ENCODE data around the gene CCDC112.
A peak's percentile ranks its signal among the peaks of the same experiment; 100 is the strongest.

The CCDC112 gene

GRCh38 chr5:115291397-115291796 lies 5.1 kb downstream of the CCDC112 start:
- Histone ChIP-seq H3K27me3 (ENCODE audit: control insufficient read depth in 3 of 3, insufficient read depth in 3 of 3, low read depth in 1 of 3, low read length in 3 of 3) (no peaks in the 10 kb centered on the region), H2AFZ (ENCODE audit: low read length) (no peak overlapping the region), H3K27ac (replicated peaks; ENCODE audit: low read length) (no peak overlapping the region), H3K9ac (ENCODE audit: low read depth, low read length, poor library complexity) (no peak overlapping the region), H3K4me2 (ENCODE audit: insufficient read depth, low read length, poor library complexity, severe bottlenecking) (no peak overlapping the region), H3K4me3 (ENCODE audit: low read length in 2 of 2) (no peak overlapping the region), H3K23ac (ENCODE audit: low read depth, low read length, poor library complexity) (no peak overlapping the region), H4K8ac (ENCODE audit: low read depth, low read length) (no peak overlapping the region), H2BK120ac (ENCODE audit: low read depth, low read length) (no peak overlapping the region), H3K14ac (ENCODE audit: low read length) (no peak overlapping the region), H2BK5ac (ENCODE audit: low read length) (no peak overlapping the region), H3K9me3 (replicated peaks in 1 of 2; ENCODE audit: control insufficient read depth in 2 of 2, insufficient read depth in 1 of 2, low read depth in 1 of 2, low read length in 2 of 2) (peaks cover 6 to 23% of the 10 kb centered on the region in 2 donors), H3K36me3 (replicated peaks in 1 of 2; ENCODE audit: control insufficient read depth in 2 of 2, insufficient read depth in 2 of 2, low read length in 2 of 2) (peaks cover 0 to 3% of the 10 kb centered on the region in 2 donors), H3K79me1 (ENCODE audit: low read depth, low read length) (peaks cover 3% of the 10 kb centered on the region), H2AK5ac (ENCODE audit: low read depth, low read length) (no peak overlapping the region), H4K91ac (ENCODE audit: low read depth, low read length, poor library complexity) (no peak overlapping the region), H2BK12ac (ENCODE audit: low read length) (no peak overlapping the region), H3K4ac (ENCODE audit: low read length) (no peak overlapping the region), H2BK15ac (ENCODE audit: low read length) (no peak overlapping the region), H3K18ac (ENCODE audit: low read length) (no peak overlapping the region), H3K4me1 (ENCODE audit: control insufficient read depth in 2 of 2, insufficient read depth in 1 of 2, low read depth in 1 of 2, low read length in 2 of 2) (peaks cover 0 to 2% of the 10 kb centered on the region in 2 donors)
- no peak for DNase-seq (ENCODE audit: low spot score)

DNA sequence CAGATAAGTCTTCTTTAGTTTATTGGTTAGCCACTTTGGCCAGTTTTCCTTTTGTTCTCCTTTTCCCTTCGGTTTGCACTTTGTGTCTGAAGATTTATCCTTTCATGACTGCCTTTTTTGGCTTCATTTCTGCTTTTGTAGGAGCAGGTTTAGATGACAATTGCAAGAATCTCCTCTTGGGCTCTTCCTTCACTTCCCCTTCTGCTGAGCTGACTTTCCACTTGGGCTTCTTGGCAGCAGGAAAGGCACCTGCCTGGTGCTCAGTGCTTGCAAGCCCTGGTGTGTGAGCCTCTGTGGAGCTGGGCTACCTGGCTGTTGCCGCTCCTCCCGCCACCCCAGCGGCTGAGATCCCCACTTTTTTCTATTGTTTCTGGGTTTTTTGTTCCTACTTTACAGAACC lies 7.3 kb downstream of the CCDC112 start:
- H2BK5ac ChIP-seq (ENCODE audit: low read length) = no peak overlapping the region
- no peak overlapping the region for H3K4me2 ChIP-seq (ENCODE audit: insufficient read depth, low read length, poor library complexity, severe bottlenecking)
- no peak overlapping the region for H2AK5ac ChIP-seq (ENCODE audit: low read depth, low read length)
- H2AFZ ChIP-seq (ENCODE audit: low read length) = no peak overlapping the region
- no peak overlapping the region for H3K4ac ChIP-seq (ENCODE audit: low read length)
- no peak overlapping the region for H3K27ac ChIP-seq (replicated peaks; ENCODE audit: low read length)
- H3K9me3 ChIP-seq (replicated peaks in 1 of 2; ENCODE audit: control insufficient read depth in 2 of 2, insufficient read depth in 1 of 2, low read depth in 1 of 2, low read length in 2 of 2) = peaks cover 6 to 21% of the 10 kb centered on the region in 2 donors
- H3K18ac ChIP-seq (ENCODE audit: low read length) = no peak overlapping the region
- no CpG with 5 or more reads among the region's 4 CpGs for WGBS, 2 donors (ENCODE audit: extremely low coverage in 2 of 2, insufficient read length in 2 of 2, insufficient replicate concordance in 1 of 2)
- H2BK12ac ChIP-seq (ENCODE audit: low read length) = no peak overlapping the region
- H3K4me1 ChIP-seq (ENCODE audit: control insufficient read depth in 2 of 2, insufficient read depth in 1 of 2, low read depth in 1 of 2, low read length in 2 of 2) = peaks cover 0 to 2% of the 10 kb centered on the region in 2 donors
- no peaks in the 10 kb centered on the region for H3K79me1 ChIP-seq (ENCODE audit: low read depth, low read length)
- H3K23ac ChIP-seq (ENCODE audit: low read depth, low read length, poor library complexity) = no peak overlapping the region
- peak overlapping the region; percentile 63 for H3K14ac ChIP-seq (ENCODE audit: low read length)
- no peak overlapping the region for H2BK15ac ChIP-seq (ENCODE audit: low read length)
- no peaks in the 10 kb centered on the region for H3K27me3 ChIP-seq (ENCODE audit: control insufficient read depth in 3 of 3, insufficient read depth in 3 of 3, low read depth in 1 of 3, low read length in 3 of 3)
- H3K36me3 ChIP-seq (replicated peaks in 1 of 2; ENCODE audit: control insufficient read depth in 2 of 2, insufficient read depth in 2 of 2, low read length in 2 of 2) = peaks cover 0 to 3% of the 10 kb centered on the region in 2 donors
- H2BK120ac ChIP-seq (ENCODE audit: low read depth, low read length) = no peak overlapping the region
- H4K8ac ChIP-seq (ENCODE audit: low read depth, low read length) = no peak overlapping the region
- no peak overlapping the region for H3K9ac ChIP-seq (ENCODE audit: low read depth, low read length, poor library complexity)
- H4K91ac ChIP-seq (ENCODE audit: low read depth, low read length, poor library complexity) = no peak overlapping the region
- H3K4me3 ChIP-seq (ENCODE audit: low read length in 2 of 2) = no peak overlapping the region
- no peak for DNase-seq (ENCODE audit: low spot score)

DNA sequence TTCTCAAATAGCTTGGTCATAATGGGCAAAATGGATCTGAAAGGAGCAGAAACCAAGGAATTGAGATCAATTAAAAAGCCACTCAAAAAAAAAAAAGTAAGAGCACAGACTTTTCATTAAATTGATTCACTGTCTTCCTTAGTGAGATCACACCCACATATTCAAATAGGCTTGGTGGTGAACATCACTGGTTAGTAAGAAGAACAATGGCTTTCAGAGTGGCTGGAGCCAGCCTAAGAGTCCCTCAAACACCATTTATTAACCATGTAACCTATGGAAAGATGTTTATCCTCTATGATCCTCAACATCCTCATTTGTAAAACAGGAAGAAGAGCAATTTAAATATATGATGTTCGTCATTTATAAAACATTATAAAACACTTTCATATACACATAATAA lies 12.4 kb downstream of the CCDC112 start:
- Histone ChIP-seq H3K23ac (ENCODE audit: low read depth, low read length, poor library complexity) (no peak overlapping the region), H3K9ac (ENCODE audit: low read depth, low read length, poor library complexity) (no peak overlapping the region), H3K79me1 (ENCODE audit: low read depth, low read length) (no peaks in the 10 kb centered on the region), H4K91ac (ENCODE audit: low read depth, low read length, poor library complexity) (no peak overlapping the region), H4K8ac (ENCODE audit: low read depth, low read length) (no peak overlapping the region), H3K18ac (ENCODE audit: low read length) (no peak overlapping the region), H3K4ac (ENCODE audit: low read length) (no peak overlapping the region), H2BK120ac (ENCODE audit: low read depth, low read length) (no peak overlapping the region), H2BK12ac (ENCODE audit: low read length) (no peak overlapping the region), H3K4me2 (ENCODE audit: insufficient read depth, low read length, poor library complexity, severe bottlenecking) (no peak overlapping the region), H2BK15ac (ENCODE audit: low read length) (no peak overlapping the region), H3K36me3 (replicated peaks in 1 of 2; ENCODE audit: control insufficient read depth in 2 of 2, insufficient read depth in 2 of 2, low read length in 2 of 2) (peaks cover 0 to 5% of the 10 kb centered on the region in 2 donors), H3K27me3 (ENCODE audit: control insufficient read depth in 3 of 3, insufficient read depth in 3 of 3, low read depth in 1 of 3, low read length in 3 of 3) (no peaks in the 10 kb centered on the region), H3K9me3 (replicated peaks in 1 of 2; ENCODE audit: control insufficient read depth in 2 of 2, insufficient read depth in 1 of 2, low read depth in 1 of 2, low read length in 2 of 2) (no peaks in the 10 kb centered on the region), H2BK5ac (ENCODE audit: low read length) (no peak overlapping the region), H3K14ac (ENCODE audit: low read length) (no peak overlapping the region), H3K27ac (replicated peaks; ENCODE audit: low read length) (no peak overlapping the region), H3K4me1 (ENCODE audit: control insufficient read depth in 2 of 2, insufficient read depth in 1 of 2, low read depth in 1 of 2, low read length in 2 of 2) (peaks cover 0 to under 1% of the 10 kb centered on the region in 2 donors), H3K4me3 (ENCODE audit: low read length in 2 of 2) (no peak overlapping the region), H2AFZ (ENCODE audit: low read length) (no peak overlapping the region), H2AK5ac (ENCODE audit: low read depth, low read length) (no peak overlapping the region)
- no peak for DNase-seq (ENCODE audit: low spot score)
- no CpG with 5 or more reads among the region's 1 CpG for WGBS, 2 donors (ENCODE audit: extremely low coverage in 2 of 2, insufficient read length in 2 of 2, insufficient replicate concordance in 1 of 2)

- Histone ChIP-seq H3K79me1 (ENCODE audit: low read depth, low read length) (no peaks in the 10 kb centered on the region), H2AK5ac (ENCODE audit: low read depth, low read length) (no peak overlapping the region), H3K27me3 (ENCODE audit: control insufficient read depth in 3 of 3, insufficient read depth in 3 of 3, low read depth in 1 of 3, low read length in 3 of 3) (no peaks in the 10 kb centered on the region), H2AFZ (ENCODE audit: low read length) (no peak overlapping the region), H4K8ac (ENCODE audit: low read depth, low read length) (no peak overlapping the region), H3K4ac (ENCODE audit: low read length) (no peak overlapping the region), H3K4me1 (ENCODE audit: control insufficient read depth in 2 of 2, insufficient read depth in 1 of 2, low read depth in 1 of 2, low read length in 2 of 2) (no peaks in the 10 kb centered on the region), H4K91ac (ENCODE audit: low read depth, low read length, poor library complexity) (no peak overlapping the region), H2BK15ac (ENCODE audit: low read length) (no peak overlapping the region), H3K4me3 (ENCODE audit: low read length in 2 of 2) (no peak overlapping the region), H3K27ac (replicated peaks; ENCODE audit: low read length) (no peak overlapping the region), H3K4me2 (ENCODE audit: insufficient read depth, low read length, poor library complexity, severe bottlenecking) (no peak overlapping the region), H2BK5ac (ENCODE audit: low read length) (no peak overlapping the region), H3K18ac (ENCODE audit: low read length) (no peak overlapping the region), H3K23ac (ENCODE audit: low read depth, low read length, poor library complexity) (no peak overlapping the region), H3K14ac (ENCODE audit: low read length) (no peak overlapping the region), H3K9me3 (replicated peaks in 1 of 2; ENCODE audit: control insufficient read depth in 2 of 2, insufficient read depth in 1 of 2, low read depth in 1 of 2, low read length in 2 of 2) (no peaks in the 10 kb centered on the region), H3K36me3 (replicated peaks in 1 of 2; ENCODE audit: control insufficient read depth in 2 of 2, insufficient read depth in 2 of 2, low read length in 2 of 2) (peaks cover 0 to 5% of the 10 kb centered on the region in 2 donors), H2BK120ac (ENCODE audit: low read depth, low read length) (no peak overlapping the region), H2BK12ac (ENCODE audit: low read length) (no peak overlapping the region), H3K9ac (ENCODE audit: low read depth, low read length, poor library complexity) (no peak overlapping the region)
- no CpG with 5 or more reads among the region's 1 CpG for WGBS, 2 donors (ENCODE audit: extremely low coverage in 2 of 2, insufficient read length in 2 of 2, insufficient replicate concordance in 1 of 2)
- no peak for DNase-seq (ENCODE audit: low spot score)
Measured at GRCh38 chr5:115282131-115282530, 14.3 kb downstream of the CCDC112 start.
